ENCODE measurements around the gene PARP6.

Gene PARP6

GRCh38 chr15:72313881-72314280, 41.5 kb upstream of the PARP6 start:
- TF ChIP-seq CTCF (conservative IDR thresholded peaks at IDR 0.05; ENCODE audit: low read length) = no peak
- DNase-seq (ENCODE audit: low read depth) = no peak
- H3K4me3 ChIP-seq (ENCODE audit: low read length) = no peak overlapping the region

- no peak for DNase-seq (ENCODE audit: low read depth)
- TF ChIP-seq CTCF (conservative IDR thresholded peaks at IDR 0.05; ENCODE audit: low read length) = no peak
- no peak overlapping the region for H3K4me3 ChIP-seq (ENCODE audit: low read length)
These were observed 41.1 kb upstream of the PARP6 start for GRCh38 chr15:72313448-72313840.

GRCh38 chr15:72312605-72313447, 40.5 kb upstream of the PARP6 start:
- no peak overlapping the region for H3K4me3 ChIP-seq (ENCODE audit: low read length)
- peak; percentile 73 for DNase-seq (ENCODE audit: low read depth)
- TF ChIP-seq CTCF (conservative IDR thresholded peaks at IDR 0.05; ENCODE audit: low read length) = peak; percentile 90

- no peak for DNase-seq (ENCODE audit: low read depth)
- H3K4me3 ChIP-seq (ENCODE audit: low read length) = no peak overlapping the region
- TF ChIP-seq CTCF (conservative IDR thresholded peaks at IDR 0.05; ENCODE audit: low read length) = no peak
These were observed 34.7 kb upstream of the PARP6 start for GRCh38 chr15:72307026-72307425.

- no peak for TF ChIP-seq CTCF (conservative IDR thresholded peaks at IDR 0.05; ENCODE audit: low read length)
- no peak overlapping the region for H3K4me3 ChIP-seq (ENCODE audit: low read length)
- peak; percentile 40 for DNase-seq (ENCODE audit: low read depth)
These were observed 33.9 kb upstream of the PARP6 start for GRCh38 chr15:72306211-72306785.

- no peak for DNase-seq (ENCODE audit: low read depth)
- no peak overlapping the region for H3K4me3 ChIP-seq (ENCODE audit: low read length)
- no peak for TF ChIP-seq CTCF (conservative IDR thresholded peaks at IDR 0.05; ENCODE audit: low read length)
These were observed 32.2 kb upstream of the PARP6 start for GRCh38 chr15:72304596-72304995.

GRCh38 chr15:72302955-72303354, 30.6 kb upstream of the PARP6 start:
- no peak for DNase-seq (ENCODE audit: low read depth)
- no peak overlapping the region for H3K4me3 ChIP-seq (ENCODE audit: low read length)
- TF ChIP-seq CTCF (conservative IDR thresholded peaks at IDR 0.05; ENCODE audit: low read length) = no peak
